GM18867 (cell line): ENCODE results near the gene IPO13.

Experiments used
- ATAC-seq: cut with Tn5 transposase; IDR thresholded peaks from one replicate; pipeline ENCODE4 v1.9.1; 2021; ENCODE audit warnings: mild to moderate bottlenecking, moderate library complexity; ENCODE audit not compliant: unreplicated experiment

Gene IPO13

DNA sequence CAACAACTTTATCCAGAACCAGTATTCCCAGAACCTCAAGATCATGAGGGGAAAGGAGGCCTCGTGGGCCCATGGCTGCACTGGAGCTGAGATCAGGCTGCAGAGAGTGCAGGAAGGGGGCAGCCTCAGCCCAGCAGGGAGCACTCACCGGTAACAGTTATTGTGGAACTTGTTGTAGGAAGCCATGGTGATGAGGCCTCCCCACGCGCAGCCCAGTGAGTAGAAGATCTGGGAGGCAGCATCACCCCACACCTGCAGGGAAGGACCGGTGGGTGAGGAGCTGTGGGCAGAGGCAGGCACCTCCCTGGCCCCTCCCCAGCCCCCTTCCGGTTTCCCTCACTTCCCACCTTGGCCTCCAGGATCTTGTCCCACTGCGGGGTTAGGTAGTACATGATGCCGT is 55.4 kb downstream of the IPO13 start:
- no peak for ATAC-seq

DNA sequence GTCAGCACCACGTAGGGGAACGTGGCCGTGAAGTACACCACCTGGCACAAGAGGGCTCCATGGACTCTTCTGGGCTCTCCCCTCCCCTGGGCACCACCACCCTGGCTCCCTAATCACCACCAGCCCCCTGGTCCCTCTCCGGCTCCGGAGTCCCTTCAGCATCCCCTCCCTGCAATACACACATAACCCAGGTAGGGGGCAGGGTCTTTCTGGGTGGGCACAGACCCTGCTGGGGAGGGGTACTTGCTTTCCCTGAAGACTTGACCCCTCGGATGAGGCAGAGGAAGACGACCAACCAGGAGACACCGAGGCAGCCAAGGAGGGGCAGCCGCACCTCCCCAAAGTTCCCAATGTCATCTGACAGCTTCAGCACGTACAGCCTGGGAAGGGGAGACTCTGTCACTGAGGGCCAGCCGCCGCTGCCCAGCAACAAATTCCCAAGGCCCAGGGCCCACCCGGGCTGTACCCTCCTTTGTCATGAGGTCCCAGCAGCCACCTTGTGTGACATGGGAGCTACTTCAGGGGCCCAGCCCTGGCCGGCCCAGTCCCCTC is 55.9 kb downstream of the IPO13 start:
- ATAC-seq, result no peak

DNA sequence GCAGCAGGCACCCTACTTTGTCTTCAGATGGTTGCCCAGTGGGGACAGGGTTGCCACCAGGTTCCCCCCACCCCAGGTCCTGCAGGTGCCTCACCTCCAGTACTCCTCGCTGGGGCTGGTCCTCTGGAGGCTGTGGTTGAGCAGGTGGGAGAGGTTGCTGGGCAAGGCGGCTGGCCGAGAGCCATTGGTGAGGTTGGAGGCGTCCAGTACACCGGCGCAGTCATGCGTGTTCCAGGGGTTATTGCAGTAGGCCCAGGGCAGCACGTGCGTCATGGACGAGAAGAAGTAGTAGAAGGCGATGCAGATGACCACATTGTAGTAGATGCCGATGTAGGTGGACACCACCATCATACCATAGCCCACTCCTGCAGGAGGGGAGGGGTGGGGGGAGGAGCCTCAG is 61.5 kb downstream of the IPO13 start:
- ATAC-seq, result no peak

DNA sequence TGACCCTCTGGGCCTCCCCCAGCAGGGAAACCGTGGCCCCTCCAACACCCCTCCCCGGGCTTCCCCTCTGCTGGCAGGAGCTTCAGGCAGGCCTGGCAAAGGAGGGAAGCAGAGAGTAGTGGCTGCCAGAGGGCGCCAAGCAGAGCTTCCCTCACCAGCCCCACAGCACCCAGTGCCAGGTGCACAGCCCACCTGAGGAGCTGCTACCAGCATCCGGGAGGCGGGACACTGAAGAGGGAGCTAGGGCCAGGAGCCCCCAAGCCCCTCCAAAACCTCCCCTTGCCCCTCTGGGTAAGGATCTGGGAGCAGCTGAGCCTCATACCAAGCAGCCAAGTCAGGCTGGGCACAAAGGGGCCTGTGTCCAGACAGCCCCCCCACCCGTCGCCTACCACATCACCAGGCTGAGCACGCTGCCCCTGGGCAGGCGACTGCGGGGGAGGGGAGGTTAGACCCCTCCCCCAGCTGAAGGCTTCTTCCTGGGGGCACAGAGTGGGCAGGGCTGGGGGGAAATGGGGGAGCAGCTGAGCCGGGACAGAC is 64.3 kb downstream of the IPO13 start:
- ATAC-seq, result no peak

DNA sequence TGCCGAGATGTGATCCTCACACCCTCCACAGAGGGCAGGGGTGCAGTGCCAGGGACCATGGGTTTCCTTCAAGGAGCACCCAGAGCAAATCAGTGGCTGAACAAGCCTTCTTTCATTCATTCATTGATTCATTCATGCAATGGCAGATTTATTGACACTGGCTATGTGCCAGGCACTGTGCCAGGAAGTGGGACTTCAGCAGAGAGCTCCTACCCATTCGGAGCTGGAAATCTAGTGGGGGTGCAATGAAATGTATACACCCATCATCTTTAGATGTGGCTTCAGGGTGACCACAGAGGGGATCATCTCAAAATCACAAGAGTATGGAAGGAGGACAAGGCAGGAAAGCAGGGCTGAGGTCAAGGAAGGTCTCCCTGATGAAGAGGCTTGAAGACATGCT is 65.7 kb downstream of the IPO13 start:
- no peak for ATAC-seq

DNA sequence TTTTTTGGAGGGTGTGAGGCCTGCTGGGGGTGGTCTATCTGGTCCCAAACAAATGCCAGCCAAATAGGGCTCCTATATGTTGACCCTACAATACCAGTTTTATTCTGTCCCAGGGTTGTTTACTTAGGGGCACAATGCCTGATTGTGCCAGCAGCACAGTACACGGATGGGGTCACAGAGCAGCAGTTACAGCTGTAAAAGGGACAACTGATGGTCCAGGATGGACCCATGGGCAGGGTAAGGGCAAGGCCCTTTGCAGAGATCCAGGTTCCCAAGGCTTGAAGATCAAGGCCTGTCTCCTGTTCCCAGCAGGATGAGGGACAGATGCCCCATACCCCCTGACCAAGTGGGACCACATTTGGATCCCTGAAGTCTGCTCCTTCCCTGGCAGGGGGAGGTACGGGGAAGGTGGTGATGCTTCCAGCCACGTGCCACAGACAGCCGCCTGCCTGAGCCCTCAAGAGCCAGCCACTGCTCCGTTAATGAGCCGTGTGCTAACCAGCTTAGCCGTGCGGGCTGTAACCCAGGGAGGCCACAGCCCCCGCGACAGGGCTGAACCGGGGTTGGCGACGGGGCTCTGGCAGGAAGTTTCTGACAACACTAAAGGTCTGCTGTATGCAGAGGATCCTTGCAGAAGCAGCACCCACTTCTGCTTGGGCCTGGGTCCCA is 66.3 kb downstream of the IPO13 start:
- no peak for ATAC-seq

DNA sequence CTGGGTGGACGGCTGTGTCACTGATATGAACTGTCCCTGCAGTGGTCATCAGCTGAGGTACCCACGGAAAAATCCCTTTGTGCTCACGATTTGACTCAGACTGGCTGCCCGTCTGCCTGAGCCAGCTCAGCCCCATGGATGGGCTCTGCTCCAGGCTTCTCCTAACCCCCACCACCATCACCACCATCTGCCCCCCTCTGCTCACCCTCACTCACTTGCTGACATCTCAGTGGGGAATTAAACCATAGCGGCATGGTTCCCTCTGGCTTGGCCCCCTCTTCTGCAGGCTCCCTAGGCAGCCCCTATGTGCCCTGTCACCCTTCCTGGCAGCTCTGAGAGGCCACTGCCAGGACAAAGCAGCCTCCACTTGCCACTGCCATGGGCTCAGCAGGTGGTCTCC is 67.2 kb downstream of the IPO13 start:
- no peak for ATAC-seq

DNA sequence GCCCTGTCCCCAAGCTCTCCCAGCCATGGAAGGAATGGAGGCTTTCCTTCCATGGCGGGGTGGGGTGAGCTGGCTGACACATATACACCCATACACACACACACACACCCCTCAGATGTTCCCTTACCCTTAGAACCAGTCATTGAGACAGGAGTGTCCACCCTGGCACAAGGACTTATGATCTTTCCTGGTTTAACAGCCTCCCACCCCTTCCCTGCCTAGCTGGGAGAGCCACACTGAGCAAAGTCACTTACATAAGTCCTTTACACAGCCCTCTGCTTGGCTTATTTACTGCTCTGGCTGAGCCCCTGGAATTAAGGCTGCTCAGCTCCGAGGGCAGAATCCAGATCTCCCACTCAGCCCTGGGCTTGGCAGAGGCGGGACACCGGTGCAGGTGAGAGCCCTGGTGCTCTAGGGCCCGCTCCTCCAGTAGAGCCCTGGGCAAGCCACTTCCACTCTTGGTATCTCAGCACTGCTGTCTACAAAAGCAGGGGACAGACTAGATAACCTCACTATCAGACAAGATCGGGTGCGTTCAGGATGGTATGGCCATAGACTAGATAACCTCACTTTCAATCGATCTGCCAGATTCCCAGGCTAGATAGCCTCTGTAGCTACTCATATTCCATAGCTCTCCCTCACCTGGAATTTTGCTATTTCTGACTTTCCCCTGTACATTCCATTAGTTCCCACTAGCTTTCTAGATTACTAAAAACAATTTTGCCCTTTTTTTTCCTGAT is 67.8 kb downstream of the IPO13 start:
- no peak for ATAC-seq

DNA sequence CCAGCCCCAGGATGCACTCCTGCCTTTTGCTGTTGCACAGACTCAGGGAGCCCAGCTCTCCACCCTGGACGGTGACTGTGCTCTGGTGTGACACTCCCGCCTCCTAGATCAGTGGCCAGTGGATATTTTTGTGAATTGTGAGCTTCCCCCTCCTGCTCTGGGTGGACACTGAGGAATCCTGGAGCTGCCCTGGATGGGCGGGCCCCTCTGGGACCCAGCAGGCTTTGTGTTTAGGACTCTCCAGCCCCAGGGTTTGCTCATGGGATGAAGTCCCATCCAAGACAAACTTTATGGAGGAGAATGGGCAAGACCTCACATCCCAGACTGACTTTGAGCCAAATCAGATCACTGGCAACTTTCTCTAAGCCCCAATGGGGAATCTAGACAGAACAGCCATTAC is 68.5 kb downstream of the IPO13 start:
- no peak for ATAC-seq

DNA sequence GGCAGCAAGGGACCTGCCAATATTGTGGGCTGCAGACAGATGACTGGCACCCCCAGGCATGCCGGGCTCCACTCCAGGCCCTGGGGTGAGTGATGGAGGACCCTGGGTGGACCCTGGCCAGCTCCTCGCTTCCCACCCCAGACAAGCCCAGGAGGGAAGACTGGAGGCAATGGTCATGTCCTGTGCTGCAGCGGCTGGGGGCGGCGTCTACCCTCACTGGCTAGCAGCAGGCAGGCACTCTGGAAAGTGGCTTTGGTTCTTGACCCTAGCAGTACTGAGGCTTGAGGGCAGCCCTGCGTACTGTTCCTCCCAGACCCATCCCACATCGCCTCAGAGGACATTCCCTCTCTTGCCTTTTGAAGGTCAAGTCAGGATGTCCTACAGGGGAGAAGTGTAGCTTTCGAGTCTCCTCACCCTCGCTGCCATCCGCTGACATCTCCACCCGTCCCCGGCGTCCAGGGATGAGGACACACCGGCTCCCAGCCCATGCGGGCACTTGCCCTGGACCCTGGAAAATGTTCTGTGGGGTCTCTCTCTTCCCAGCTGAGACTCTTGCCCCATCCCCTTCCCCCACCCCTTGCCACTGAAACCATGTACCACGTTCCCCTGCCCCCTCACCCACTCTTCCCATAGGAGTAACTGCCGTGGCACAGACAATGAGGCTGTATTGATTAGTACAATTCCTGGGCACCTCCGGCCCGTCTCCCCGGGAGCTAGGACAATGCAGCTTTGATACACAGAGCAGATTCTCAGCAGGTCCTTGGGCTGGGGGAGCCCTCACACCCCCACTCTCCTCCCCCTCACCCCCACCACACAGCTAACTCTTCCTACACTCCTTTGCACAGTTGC is 69.5 kb downstream of the IPO13 start:
- no peak for ATAC-seq

DNA sequence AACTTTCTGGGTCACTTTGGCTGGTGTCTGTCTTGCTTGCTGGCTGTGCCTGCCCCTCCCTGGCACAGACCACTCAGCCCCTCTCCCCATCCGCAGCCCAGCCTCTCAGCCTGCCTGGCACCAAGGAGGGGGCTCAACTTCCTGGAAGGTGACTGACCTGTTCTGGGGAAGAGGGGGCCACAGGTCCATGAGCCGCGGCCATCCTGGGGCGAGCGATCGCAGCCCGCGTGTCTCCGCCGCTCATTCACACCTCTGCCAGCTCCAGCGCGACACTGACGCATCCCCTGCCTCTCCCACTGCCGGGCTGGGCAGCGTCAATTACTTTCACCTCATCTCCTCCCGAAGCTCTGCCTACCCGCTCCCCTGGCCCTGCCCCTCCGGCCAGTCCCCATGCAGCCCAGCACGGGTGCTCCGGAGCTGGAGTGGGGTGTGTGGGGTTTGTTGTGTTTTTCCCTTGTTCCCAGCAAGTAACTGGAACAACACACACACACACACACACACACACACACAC is 70.2 kb downstream of the IPO13 start:
- ATAC-seq, result no peak
